GM12864 (cell line): Measurements from ENCODE around the gene RABGGTB.
"Not testable (repeated sequence)": the region's sequence is repeated elsewhere in the genome, so short reads cannot be mapped to it uniquely, and the experiment has no call there.

Experiments
- DNase-seq: peaks from one replicate; pipeline ENCODE4 v3.0.0-alpha.2; 2011; ENCODE audit warnings: low read depth
- H3K4me3 ChIP-seq: 2 replicates; pipeline ENCODE4 v1.5.1; 2011; ENCODE audit warnings: mild to moderate bottlenecking, low read depth, low read length, control low read depth
- TF ChIP-seq, protein P1 (sequence below): IDR thresholded peaks from 2 replicates; pipeline ENCODE4 v1.5.1; 2011; ENCODE audit warnings: low read depth, mild to moderate bottlenecking, moderate library complexity, low read length, control low read depth, inconsistent platforms; ENCODE audit errors: missing control alignments

RABGGTB gene

GRCh38 chr1:75785983-75786853, at the start of gene RABGGTB:
TSS of gene RABGGTB (plus strand) at chr1:75786256. CDS start at chr1:75786272, 16 bp downstream.
- TF ChIP-seq, protein P1, sequence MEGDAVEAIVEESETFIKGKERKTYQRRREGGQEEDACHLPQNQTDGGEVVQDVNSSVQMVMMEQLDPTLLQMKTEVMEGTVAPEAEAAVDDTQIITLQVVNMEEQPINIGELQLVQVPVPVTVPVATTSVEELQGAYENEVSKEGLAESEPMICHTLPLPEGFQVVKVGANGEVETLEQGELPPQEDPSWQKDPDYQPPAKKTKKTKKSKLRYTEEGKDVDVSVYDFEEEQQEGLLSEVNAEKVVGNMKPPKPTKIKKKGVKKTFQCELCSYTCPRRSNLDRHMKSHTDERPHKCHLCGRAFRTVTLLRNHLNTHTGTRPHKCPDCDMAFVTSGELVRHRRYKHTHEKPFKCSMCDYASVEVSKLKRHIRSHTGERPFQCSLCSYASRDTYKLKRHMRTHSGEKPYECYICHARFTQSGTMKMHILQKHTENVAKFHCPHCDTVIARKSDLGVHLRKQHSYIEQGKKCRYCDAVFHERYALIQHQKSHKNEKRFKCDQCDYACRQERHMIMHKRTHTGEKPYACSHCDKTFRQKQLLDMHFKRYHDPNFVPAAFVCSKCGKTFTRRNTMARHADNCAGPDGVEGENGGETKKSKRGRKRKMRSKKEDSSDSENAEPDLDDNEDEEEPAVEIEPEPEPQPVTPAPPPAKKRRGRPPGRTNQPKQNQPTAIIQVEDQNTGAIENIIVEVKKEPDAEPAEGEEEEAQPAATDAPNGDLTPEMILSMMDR: no peak
- peak within 1 kb of the TSS; percentile 78 for H3K4me3 ChIP-seq
- peak; percentile 93 for DNase-seq

DNA sequence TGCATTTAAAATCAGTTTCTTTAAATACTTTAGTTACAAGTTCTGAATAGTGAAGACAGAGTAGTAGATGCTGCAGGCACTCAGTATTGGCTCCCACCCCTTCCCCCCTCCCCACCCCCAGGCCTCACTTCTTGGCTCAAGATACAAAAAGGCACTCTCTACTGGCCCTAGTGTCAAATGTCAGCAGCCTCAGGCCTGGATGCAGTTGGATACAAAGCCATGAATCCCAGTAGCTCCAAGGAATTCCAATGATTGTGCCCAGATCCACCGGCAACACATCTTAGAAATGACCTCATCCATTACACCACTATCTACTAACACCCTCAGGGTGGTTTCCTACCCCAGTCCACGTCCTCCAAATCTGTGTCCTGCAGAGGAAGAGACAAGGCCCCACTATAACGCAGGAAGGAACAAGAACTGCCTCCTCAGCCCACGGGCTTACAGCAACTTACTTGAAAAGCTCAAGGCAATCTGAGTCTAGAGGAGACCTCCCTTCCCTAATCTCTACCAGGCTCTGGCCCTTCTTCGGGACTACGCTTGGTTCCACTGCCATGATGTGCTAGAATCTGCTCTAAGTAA, 43.9 kb upstream of the RABGGTB start:
- H3K4me3 ChIP-seq: no peak overlapping the region
- TF ChIP-seq, protein P1: no peak
- no peak for DNase-seq

GRCh38 chr1:75745276-75745675, 40.8 kb upstream of the RABGGTB start:
- no peak for DNase-seq
- H3K4me3 ChIP-seq: no peak overlapping the region
- TF ChIP-seq, protein P1: no peak

DNA sequence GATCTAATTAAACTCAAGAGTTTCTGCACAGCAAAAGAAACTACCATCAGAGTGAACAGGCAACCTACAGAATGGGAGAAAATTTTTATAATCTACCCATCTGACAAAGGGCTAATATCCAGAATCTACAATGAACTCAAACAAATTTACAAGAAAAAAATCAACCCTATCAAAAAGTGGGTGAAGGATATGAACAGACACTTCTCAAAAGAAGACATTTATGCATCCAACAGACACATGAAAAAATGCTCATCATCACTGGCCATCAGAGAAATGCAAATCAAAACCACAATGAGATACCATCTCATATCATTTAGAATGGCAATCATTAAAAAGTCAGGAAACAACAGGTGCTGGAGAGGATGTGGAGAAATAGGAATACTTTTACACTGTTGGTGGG, 28.8 kb upstream of the RABGGTB start:
- DNase-seq, H3K4me3 ChIP-seq: not testable (repeated sequence)

DNA sequence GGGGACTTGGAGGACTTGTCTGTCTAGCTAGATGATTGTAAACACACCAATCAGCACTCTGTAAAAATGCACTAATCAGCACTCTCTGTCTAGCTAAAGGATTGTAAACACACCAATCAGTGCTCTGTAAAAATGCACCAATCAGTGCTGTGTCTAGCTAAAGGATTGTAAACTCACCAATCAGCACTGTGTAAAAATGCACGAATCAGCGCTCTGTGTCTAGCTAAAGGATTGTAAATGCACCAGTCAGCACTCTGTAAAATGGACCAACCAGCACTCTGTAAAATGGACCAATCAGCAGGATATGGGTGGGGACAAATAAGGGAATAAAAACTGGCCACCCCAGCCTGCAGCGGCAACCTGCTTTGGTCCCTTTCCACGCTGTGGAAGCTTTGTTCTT, 27.5 kb upstream of the RABGGTB start:
- H3K4me3 ChIP-seq, DNase-seq: not testable (repeated sequence)

GRCh38 chr1:75764057-75764655, 21.9 kb upstream of the RABGGTB start:
- TF ChIP-seq, protein P1: no peak
- no peak for DNase-seq
- H3K4me3 ChIP-seq: no peak overlapping the region

- no peak overlapping the region for H3K4me3 ChIP-seq
- TF ChIP-seq, protein P1: no peak
- DNase-seq: no peak
Observed at GRCh38 chr1:75765697-75766355, 20.2 kb upstream of the RABGGTB start.
